ENCODE results near the gene S100A9.
"Not testable (repeated sequence)": the region's sequence is repeated elsewhere in the genome, so short reads cannot be mapped to it uniquely, and the experiment has no call there.

Gene S100A9

DNA sequence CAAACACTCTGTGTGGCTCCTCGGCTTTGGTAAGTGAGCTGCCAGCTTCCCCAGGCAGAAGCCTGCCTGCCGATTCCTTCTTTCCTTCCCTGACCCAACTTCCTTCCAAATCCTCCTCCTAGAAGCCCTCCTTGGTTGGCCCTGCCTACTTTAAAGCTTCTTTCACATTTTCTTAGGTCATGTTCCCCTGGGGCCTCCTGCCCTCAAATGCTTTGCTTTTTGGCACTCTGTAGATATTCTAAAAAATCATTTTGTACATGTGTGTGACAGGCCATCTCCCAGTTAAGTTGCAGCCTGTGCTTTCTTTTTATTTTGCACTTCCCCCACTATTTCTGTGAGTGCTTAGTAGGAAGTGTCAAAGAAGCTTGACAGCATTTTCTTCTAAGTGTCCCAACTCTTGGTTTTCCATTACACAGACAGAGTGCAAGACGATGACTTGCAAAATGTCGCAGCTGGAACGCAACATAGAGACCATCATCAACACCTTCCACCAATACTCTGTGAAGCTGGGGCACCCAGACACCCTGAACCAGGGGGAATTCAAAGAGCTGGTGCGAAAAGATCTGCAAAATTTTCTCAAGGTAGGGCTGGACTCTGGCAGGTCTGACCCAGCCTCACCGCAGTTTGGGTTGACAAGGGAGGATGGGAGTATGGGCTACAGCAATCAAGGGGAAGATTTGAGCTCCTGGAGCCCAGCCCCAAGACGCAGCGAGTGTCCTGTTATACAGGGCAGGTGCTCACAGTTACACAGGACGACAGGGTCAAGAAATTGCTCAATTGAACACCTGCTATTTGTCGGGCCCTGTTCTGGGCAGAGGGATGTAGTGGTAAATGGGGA is at the start of gene S100A9:
S100A9 (plus strand) TSS at position 2 of the 838 bp plus-strand sequence; CDS start at position 432, 430 bp downstream.
- DNase-seq: no peak

DNA sequence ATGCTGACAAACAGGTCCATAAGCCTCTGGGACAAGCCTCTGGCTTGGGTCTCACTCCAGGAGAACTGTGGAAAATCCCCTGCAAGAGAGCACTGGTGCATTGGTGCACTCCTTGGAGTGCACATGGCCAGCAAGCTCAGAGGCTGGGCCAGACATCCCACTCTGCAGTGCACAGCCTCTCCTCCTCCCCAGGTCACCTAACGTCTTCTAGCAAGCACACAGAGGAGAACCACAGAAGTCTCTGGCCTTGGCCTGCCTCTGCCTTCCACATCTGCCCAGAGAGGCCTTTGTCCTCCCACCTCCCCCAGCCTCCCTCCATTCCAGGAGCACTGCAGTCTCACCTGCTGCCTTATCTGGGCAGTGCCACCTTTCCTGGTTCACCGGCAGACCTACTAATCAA is 49.1 kb upstream of the S100A9 start:
- DNase-seq: no peak

DNA sequence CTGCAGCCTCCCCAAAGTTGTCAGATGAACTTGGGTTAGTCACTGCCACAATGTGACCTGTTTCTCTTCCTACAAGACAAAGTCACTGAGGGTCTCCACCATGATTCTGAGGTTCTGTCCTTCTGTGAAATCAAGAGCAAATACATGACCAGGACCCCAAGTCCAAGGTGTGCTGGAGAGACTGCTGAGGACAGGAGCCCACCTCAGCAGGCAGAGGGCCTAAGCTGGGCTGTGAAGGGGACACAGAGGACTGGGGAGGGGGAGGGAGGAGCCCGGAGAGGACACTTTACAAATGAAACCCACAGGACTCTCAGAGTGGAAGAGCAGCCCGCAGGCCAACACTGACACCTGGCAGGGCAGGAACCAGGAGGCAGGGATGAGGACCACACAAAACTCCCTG is 48.2 kb upstream of the S100A9 start:
- no peak for DNase-seq

DNA sequence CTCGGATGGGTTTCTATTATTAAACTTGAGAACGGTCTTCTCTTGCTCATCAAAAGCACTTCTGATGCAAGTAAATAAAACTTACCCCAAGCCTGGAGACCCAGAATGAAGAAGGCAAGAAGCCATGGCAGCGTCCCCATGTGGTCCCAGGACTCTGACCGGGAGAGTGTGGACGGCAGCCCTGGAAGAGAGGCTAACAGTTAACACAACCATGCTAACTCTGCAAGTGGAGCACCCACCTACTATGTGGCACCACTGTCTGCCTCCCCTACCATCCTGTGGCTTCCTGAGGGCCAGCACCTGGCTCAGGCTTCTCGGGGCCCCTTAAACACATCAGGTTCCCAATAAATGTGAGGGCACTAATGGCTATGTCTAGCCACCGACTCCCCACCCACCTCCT is 47.1 kb upstream of the S100A9 start:
- DNase-seq: no peak

DNA sequence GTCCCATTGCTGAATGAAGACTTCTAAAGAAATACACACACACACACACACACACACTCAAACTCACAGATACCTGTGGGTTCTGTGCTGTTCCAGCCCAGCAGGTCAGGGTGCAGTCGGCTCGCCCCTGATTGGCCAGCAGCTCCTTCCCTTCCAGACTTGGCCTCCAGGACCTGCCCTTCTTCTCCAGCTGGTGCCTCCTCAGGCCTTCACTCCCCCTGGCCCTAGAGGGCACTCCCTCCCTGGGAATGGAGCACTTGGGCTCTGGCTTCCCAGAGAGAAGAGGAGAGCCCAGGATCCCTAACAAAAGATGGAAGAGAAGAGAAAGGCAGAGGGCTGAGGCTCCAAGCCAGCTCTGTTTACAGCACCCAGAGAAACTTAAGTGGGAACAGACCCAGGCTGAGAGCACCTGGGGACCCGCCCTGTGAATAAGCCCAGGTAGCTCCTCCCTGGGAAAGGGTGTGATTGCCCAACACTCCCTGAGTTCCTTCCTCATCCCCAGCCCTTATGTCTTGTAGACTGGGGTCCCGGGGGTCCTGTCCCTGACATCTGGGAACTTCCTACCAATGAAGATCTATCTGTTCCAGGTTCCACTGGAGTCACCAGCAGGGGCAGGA is 45.0 kb upstream of the S100A9 start, which contains the start of gene PGLYRP3:
PGLYRP3 (minus strand) TSS at position 383 of the 617 bp plus-strand sequence. CDS start 2,287 bp downstream, outside the sequence.
- DNase-seq: no peak

DNA sequence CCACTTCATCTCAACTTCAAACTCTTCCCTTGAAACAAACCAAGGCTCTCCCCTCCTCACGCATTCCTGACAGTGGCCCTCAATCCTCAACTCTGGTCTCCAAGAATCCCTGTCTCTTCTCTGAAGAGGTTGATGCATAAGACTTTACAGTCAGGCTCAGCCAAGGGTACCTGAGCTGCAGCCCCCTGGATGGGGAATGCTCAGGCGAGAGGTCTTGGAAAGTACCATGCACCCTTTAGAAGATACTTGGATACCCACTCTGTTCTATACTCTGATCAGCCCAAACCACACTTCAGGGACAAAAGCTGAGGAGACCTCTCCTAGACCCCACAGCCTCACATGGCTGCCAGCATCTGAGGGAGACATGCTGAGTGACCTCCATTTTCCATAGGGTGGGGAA is 44.4 kb upstream of the S100A9 start:
- DNase-seq: no peak

DNA sequence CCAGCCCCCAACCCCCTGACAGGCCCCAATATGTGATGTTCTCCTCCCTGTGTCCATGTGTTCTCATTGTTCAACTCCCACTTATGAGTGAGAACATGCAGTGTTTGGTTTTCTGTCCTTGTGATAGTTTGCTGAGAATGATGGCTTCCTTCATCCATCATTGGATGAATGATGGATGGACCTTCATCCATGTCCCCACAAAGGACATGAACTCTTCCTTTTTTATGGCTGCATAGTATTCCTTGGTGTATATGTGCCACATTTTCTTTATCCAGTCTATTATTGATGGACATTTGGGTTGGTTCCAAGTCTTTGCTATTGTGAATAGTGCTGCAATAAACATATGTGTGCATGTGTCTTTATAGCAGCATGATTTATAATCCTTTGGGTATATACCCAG is 43.3 kb upstream of the S100A9 start:
- not testable (repeated sequence) for DNase-seq

DNA sequence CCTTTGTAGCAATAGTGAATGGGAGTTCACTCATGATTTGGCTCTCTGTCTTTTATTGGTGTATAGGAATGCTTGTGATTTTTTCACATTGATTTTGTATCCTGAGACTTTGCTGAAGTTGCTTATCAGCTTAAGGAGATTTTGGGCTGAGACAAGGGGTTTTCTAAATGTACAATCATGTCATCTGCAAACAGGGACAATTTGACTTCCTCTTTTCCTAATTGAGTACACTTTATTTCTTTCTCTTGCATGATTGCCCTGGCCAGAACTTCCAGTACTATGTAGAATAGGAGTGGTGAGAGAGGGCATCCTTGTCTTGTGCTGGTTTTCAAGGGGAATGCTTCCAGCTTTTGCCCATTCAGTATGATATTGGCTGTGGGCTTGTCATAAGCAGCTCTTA is 41.6 kb upstream of the S100A9 start:
- not testable (repeated sequence) for DNase-seq

DNA sequence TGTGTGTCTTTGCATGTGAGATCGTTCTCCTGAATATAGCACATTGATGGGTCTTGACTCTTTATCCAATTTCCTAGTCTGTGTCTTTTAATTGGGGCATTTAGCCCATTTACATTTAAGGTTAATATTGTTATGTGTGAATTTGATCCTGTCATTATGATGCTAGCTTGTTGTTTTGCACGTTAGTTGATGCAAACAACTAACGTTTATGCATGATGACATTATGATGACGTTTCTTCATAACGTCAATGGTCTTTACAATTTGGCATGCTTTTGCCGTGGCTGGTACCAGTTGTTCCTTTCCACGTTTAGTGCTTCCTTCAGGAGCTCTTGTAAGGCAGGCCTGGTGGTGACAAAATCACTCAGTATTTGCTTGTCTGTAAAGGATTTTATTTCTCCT is 39.5 kb upstream of the S100A9 start:
- DNase-seq: not testable (repeated sequence)

DNA sequence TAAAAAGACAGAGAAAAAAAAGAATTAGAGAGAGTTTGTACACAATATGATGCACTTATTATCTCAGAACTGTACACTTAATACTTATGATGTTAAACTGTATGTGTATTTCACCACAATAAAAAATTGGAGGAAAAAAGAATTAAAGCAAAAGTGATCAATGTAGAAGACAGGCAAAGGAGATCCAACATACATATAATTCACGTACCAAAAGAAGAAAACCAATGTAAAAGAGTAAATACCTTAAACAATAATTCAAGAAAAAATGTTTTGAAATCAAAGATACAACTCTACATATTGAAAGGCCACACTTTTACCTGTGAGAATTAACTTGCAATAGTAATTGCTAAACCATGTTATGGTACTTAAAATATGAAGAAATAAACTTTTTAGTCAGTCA is 35.1 kb upstream of the S100A9 start:
- DNase-seq: no peak

DNA sequence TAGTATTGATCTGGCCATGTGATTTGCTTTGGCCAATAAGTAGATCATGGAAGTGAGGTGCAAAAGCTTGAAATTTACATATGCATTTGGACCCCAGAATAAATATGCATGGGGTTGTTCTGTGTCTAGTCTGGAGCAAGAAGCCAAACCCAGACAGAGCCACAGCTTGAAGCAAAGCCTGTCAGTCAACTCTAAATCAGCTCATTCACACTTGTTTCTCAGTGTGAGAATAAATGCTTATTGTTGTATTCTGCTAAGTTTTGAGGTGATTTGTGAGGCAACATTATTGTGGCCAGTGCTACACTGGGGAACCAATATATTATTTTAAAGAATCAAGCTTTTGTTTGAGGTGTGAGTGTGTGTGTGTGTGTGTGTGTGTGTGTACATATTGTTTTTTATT is 32.7 kb upstream of the S100A9 start:
- DNase-seq: no peak

DNA sequence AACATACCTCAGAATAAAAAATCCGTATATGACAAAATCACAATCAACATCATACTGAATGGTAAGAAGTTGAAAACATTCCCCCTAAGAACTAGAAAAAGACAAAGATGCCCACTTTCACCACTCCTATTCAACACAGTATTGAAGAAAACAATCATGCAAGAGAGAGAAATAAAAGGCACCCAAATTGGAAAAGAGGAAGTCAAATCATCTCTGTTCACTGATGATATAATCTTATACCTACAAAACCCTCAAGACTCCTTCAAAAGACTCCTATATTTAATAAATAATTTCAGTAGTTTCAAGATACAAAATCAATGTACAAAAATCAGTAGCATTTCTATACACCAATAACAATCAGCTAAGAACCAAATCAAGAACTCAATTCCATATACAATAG is 23.8 kb upstream of the S100A9 start:
- no peak for DNase-seq

DNA sequence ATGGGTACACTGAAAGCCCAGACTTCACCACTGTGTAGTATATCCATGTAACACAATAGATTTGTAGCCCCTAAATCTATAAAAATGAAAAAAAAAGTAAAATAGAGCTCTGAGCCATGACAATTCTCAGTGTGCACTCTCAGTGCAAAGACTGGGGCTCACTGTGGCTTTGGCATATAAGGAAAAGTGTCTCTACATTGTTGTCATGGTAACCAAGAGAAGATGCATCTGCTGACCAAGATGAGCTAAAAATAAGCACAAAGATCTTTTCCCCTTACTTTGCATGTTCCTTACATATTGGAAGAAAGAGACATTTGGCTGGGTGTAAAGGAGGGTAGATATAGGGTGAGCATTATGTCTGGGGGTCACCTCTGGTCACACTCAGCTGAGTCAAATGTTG is 21.0 kb upstream of the S100A9 start:
- DNase-seq: no peak

DNA sequence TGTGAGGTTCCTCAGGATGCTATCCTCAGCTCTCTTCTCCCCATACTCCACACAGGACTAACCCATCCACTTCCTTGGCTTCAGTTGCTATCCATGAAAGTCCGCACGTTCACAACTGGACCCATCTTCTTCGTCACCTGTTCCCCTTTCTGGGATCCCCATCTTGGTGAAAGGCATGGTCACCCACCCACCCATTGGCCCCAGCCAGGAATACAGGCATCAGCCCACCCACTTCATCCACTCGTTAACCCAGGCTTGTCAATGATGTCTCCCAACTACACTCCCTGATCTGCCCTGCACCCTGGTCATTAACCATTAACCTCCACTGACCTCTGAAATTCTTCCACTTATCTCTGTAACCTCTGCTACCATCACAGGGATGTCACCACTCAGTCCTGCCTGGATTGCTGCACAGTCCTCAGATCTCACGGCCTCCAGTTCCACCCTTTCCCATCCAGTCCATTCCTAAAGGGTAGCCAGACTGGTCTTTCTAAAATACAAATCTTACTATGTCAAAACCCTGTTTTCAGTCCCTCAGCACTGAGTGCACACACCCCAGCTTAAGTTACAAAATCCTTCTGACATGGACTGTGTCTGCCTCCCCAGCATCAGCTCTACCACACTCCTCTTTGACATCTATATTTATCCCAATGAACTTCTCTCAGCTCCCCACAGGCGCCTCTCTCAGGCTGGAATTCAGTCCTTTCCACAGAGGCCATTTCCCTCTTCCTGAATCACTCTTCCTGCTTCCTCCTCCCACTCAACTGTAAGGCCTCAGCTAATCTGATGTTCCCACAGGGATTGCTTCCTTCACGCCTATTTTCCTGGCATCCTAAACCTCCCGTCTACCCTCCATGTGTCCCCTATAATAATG is 19.4 kb upstream of the S100A9 start:
- no peak for DNase-seq

DNA sequence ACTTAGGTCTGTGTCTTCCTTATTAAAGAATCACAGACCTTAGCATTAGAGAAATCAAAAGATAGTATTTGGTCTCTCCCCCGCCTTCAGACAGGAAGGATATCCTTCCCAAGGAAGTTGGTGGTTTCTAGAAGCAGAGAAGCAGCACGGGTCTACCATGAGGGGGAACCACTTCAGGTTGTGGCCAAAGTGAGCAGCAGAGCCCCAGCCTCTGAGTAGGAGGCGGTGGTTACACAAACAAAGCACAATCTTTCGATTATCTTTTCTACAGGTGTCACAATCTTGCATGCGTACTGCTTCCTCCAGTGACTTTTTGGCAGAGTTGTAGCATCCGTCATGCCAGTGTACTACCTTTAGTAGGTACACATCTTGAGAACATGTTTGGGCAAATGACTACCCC is 17.9 kb upstream of the S100A9 start:
- DNase-seq: no peak

DNA sequence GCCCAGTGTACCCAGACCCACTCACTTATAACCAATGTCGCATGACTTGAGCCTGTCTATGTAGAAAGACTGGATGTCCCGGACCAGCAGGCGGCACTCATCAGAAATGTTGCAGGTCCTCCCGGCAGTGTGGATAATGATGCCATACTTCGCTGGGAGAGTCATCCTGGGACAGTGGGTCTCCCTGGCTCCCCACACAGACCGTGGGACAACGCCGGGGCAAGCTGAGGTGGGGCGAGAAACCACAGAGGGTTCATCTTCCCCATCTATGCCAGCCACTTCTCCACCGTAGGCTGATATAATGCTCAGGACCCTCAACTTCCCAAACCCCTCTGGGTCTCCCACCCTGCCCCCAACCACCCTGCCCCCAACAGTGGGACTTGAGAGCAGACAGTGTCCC is 17.3 kb upstream of the S100A9 start:
- no peak for DNase-seq

DNA sequence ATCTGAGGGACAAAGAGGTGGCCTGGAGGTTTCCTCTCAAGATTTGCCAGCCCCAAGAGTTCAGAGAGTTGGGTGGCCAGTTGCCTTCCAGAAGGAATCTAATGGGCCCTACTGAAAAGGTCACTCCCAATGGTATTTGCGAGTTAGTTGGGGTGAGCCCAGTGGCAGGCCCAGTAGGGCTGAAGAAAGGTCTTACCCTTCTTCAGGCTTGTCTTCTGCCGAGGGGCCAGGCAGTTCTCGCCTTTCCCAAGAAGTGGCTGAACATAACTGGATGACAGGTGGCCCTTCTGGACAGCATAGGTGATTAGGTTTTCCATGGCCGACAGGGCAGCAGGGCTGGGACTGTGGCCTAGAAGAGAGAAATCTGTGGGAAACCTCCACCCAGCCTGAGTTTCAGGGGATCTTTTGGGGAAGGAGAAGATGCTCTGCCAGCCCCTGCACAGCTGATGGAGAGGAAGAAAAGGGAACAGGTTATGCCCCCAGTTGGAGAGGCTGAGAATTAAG is 16.2 kb upstream of the S100A9 start:
- DNase-seq: no peak

DNA sequence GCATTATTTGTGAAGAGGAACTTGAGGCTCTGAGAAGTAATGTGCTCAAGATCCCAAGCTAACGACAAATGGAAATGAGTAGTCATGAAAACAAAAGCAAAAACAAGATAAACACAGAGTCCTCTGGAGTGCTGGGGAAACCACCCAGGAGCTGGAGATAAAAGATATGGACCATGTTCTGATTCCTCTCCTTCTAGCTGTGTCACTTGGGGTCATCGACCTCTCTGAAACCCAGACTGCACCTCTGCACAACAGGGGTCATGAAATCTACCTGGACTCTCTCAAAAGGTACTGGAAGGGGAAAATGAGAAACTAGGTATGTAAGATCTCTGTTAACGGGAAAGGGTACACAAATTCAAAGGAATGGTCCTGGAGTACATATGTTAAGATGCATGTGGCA is 15.5 kb upstream of the S100A9 start:
- DNase-seq: no peak

DNA sequence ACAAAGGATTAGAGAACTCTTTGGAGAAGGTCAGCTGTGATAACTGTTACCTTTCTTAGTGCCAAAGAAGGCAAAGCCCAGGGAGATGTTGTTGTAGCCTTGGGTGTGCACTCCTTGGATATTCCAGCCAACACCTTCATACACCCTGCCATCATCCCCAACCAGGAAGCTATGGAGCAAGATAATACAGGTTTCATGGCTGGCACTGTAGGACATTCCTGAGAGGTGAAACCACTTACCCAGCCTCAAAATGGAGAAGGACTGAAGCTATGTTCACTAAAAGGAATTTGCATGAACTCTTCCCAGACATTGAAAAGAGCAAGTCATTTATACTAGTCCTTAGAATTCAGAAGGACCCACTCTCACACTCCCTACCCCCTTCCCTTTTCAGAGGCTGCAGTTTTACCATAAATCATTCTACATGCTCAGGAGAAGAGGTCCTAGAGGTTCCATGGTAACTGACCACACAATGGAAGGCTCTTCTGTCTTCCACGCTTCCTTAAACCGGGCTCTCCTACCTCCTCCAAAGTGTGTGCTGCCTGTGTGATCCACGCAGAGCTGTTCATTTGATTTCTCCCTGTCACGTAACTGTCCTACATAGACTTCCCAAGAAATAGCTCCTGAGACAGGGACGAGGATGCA is 14.5 kb upstream of the S100A9 start:
- no peak for DNase-seq

DNA sequence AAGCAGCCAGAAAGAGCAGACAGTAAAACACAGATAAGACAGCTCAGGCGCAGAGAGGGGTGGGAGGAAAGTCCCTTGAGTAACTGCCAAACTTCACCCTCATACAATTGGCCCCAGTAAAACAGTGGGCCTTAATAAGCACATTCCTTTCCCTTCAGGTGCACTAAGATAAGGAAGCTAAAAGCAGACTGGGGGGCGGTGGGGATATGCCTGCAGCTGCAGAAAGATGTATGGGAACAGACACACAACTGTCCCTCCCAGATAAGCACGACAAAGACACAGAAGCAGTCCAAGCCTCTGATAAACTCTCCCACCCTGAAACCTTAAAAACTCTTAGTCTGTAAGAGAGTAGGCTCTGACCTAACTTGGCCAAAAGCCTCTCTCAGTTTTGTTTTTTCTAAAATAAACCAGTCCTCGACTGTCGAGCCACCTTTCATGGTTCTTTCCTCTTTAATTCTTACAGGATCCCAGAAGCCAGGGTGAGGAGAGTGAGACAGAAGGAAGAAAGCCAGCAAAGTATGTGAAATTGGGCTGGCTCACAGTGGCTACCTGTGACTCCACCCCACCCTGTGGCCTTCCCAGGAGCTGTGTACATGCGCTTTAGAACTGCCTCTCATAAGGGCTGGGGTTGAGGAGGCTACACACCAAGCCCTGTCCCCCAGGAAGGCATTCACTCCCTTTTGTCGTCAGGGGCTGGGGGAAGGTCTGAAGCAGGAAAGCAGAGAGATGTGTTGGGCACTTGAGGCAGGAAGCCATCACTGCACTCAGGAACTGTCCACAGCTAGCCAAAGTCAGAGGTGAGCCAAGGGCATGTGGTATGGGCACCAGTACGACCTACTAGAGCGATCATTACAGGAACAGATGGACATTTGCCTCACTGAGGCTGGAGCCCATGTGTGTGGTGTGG is 13.6 kb upstream of the S100A9 start:
- no peak for DNase-seq

DNA sequence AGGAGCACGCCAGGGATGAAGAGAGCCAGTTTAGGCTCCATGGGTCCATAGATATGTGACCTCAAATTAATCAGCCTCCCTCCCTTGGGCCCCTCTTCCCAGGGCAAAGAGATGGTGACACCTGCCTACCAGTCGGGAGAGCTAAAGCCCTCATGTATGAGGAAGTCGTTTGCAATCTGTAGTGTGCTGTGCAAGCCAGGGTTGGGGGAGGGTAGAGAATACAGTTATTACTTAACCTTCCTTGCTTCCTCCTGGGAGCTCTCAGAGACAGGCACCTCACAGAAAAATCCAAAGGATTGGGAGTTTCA is 13.0 kb upstream of the S100A9 start:
- no peak for DNase-seq

Measured in NCI-H146 (cell line).